Occipital lobe (tissue), 2 donors: ENCODE results near the gene HES3. TPM values are rescaled to one million over a fixed set of nuclear protein-coding genes. Genes with fewer than 3 reads are reported as not detected.

Experiments used
- DNase-seq: peaks from one replicate; lab custom pipeline; 2025; lab: John Stamatoyannopoulos, UW
- total RNA-seq: library from RNA; depleted of rRNA; stranded (reverse); fragments of >200 nt; gene quantifications from one replicate; pipeline ENCODE4 v1.2.3, GENCODE V29; 2014

Gene HES3
- total RNA-seq, 1 donor from 2014 or later, result not detected

DNA sequence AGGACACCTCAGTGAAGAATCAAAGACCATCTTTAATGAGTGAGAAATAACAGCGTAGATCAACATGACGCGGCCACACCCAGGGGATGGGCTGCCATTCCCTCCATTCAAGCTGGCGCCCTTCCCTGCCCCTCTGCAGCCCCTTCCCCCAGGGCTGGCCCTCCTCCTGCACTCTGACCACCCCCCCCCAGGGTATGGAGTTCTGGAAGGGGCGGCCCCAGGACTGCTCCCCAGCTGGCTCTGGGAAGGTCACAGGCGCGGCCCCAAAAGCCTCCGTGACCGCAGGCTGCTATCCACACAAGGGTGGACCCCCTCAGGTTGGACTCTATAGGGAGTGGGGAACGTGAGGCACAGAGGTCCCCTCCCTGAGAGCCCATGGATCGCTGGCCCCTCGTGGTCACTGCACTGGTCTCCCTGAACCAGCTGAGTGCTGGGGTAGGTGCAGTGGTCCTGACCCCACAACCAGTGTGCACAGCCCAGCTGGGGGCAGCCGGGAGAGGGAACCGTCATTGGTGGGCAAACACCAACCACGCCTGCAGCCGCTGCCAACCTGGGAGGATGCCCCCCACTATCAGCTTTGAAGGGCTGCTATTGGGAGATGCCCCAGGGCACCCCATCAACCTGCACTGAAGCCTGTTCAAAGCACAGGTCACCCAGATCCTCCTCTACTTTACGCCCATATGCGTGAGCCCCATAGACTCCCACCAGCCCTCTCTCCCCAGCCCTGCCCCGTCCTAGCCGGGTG is 33.0 kb downstream of the HES3 start:
- DNase-seq, result no peak

DNA sequence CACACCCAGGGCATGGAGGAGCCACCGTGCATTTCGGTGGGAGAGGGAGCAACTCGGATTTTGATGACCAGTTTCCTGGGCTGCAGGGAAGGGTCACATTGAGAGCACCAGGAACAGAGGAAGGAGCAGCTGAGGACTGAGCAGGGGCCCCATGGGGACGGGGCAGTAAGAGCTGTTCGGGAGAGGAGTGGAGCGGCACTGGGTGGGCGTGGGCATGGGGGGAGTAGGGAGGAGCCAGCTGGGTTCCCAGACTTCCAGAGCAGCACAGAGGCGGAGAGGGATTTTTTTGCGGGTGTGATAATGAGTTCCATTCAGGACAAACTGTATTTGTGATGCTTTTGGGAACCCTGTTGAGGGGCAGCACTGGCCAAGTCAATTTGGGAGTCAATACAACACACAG is 34.3 kb downstream of the HES3 start:
- DNase-seq, result no peak

DNA sequence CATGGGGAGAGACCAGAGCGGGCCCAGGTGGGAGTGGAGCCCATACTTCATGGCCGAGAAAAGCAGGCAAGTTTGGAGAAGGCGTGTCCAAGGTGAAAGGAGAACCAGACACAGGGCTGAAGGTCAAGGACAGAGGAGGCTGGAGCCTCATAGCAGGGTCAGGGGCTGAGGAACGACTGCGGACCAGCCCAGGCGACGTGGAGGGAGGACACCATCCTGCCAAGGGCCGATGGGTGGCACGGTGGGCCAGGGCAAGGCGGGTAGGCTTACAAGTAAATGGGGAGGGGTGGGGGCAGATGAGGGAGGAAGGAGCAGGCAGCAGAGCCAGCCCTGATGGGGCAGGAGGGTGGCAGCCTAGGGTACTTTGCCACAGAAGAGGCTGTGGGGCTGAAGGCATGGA is 35.1 kb downstream of the HES3 start:
- DNase-seq, result no peak

DNA sequence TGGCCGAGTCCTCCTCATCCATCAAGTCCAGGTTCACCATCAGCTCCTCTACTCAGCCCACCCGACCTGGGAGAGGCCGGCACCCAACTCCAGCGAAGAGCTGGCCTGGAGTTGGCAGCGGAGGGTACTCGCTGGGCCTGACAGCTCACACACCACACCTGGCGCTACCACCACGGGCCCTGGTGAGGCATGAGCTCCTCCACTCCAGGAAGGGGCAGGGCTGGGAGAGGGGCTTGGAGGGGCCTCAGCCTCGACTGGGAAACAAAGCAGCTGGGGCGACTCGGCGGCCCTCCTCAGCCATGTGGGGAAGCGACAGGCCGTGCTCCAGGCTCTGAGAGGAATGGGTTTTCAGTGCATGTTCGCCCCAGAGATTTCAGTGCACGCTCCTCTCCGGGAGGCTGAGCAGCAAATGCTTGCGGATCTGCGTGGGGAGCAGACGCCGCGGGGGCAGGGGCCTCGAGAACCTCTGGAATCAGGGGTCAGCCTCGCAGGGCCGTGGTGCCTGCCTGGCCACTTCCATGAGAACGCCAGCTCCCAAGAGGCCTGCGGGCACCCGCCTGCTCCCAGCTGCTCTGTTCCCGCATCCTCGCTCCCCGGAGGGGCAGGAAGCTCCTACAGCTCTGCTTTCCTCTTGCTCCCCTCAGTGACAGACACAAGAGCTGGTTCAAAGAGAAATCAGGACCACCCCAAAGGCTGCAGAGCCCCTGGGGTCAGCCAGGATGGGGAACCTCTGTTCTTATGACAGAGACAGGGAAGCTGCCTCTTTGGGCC is 35.8 kb downstream of the HES3 start:
- DNase-seq, result no peak

DNA sequence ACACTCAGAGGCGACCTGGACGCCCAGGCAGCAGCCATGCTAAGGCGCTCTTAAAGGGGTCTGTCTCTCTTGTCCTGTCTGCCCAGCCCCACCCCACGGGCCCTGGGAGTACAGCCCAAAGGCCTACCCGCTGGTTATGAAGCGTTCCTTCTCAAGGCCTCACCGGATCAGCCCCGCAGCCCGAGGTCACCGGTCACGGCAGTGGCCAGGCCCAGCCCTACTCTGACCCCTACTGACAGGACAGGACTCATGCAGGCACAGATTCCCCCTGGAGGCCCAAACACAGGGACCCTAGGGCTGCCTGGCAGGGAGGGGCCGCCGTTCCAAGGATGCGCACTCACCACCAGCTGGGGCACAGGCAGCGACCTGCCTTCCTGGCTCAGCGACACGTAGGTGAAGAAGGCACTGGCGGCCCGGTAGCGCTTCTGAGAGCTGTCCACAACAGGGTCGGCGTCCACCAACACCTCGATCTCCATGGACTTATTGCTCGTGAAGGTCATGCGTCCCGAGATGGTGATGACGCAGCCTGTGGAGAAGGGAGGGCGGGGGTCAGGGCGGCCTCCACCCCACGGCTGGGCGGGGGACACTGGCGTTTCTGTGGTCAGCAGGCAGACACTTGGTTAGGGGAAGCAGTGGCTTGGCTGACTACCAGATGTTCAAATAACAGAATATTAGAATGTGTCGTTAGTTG is 36.9 kb downstream of the HES3 start:
- DNase-seq, result no peak

DNA sequence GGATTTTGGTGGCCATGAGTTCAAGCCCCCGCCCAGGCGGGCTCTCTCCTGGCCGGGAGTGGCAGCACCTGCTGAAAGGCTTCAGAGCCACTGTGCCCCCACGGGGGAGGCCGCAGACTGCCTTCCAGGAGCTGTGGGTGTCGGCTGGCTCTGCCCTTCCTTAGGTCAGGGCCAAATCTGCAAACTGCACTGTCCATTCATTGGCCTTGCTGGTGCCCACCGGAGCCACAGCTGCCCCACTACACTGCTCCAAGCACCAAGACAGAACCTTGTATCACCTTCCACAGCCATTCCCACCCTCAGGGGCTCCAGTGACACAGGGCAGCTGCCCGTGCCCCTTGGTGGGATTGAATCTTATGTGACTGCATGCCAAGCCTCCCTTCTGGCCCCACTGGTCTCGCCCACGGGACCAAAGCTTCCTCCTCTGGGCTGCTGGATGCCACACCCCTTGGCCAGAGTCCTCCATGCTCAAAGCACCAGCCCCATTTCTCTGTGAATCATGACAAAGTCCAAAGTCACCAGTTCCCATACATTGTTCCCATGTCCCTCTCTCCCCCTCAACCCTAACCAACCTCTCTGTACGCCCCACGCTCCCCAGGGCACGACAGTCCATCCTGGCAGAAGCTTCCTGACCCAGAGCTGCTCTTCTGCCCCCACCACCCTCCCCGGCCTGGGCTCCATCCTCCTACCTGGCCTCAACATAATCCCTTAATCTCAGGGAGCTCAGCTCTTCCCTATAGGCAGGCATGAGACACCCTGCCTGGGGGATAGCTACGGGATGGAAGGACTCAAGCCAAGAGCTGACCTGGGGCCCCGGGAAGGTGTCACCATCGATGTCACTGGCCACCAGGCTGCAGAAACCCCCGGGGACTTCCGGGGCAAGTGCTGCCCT is 37.8 kb downstream of the HES3 start:
- DNase-seq, result no peak

GRCh38 chr1:6282577-6283270 is 38.7 kb downstream of the HES3 start:
- DNase-seq, result no peak

- no peak for DNase-seq
Measured at GRCh38 chr1:6285336-6285735, 41.4 kb downstream of the HES3 start.

GRCh38 chr1:6286266-6286665 is 42.3 kb downstream of the HES3 start:
- DNase-seq, result no peak

DNA sequence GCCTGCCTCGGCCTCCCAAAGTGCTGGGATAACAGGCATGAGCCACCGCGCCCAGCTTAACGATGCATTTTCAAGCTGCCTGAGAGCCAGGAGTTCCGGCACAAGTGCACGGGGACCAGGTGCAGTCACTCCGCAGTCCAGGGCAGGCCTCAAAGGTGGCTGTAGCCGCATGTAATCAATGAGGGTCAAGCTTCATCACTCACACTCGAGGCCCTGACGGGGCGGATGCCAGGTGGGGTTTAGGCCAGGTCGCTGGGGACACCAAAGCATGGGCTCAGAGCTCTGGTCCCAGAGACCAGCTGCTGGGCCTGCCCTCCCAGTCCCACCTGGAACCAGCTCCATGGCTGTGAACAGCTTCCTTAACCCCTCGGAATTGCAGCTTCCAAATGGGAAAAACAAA is 43.0 kb downstream of the HES3 start:
- no peak for DNase-seq

- peak; percentile 62 for DNase-seq
Measured at GRCh38 chr1:6287431-6287886, 43.5 kb downstream of the HES3 start.

DNA sequence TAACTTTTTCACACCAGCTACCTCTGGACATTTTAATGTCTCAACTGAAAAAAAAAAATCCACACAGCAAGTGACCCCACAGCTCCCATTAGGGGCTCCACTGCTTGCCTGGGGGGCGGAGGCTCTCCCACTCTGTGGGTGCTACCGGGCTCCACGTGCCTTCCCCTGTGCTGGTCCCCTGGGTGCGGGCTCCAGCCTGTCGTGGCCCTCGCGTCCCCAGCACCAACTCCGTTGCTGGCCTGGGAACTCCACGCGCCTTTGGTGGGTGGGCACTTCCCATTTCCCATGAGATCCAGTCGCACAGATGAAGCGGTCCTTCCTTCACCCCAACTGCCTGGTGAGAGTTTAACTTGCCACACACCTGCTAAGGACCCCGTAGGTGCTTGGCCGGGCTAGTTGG is 44.0 kb downstream of the HES3 start:
- DNase-seq, result no peak

GRCh38 chr1:6288665-6289064 is 44.7 kb downstream of the HES3 start:
- no peak for DNase-seq

GRCh38 chr1:6292102-6292501 is 48.1 kb downstream of the HES3 start:
- DNase-seq, result no peak

DNA sequence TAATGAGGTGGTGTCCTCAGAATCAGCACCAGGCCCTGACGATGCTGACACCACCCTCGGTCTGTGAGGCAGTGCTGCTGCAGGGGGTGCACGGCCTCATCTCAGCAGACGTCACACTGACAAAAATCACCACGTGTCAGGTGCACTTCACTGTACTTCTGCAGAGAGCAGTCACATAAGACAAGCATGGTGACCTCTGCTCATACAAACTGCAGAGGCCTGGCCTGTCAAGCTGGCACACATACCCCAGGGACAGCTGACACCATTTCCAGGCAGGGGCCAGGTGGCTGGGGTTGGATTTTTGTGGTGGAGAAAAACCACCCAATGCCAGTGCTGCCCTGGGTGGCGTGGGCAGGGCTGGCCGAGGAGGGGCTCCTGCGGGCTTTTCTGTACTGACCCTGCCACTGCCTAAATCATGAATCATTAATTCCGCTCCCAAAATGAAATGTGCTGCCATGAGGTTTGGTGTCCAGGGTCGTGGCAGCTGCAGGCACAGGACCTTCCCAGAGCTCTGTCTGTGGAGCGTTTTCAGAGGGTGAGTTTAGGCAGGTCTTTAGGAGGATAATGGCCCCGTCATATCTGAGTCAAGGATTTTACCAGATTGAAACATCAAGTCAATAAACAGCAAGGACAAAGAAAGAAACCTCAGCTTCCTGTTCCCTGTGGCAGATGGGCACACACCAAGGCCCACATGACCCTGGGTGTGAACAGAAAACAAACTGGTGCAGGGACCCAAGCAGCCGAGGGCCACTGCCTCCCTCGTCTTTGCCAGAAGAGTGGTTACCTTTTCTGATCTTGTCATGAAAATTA is 50.3 kb downstream of the HES3 start:
- no peak for DNase-seq

- no peak for DNase-seq
Measured at GRCh38 chr1:6294890-6295556, 51.0 kb downstream of the HES3 start.
